GM12891 (cell line): ENCODE measurements around the gene RANGAP1.

Source experiments
- POLR2A ChIP-seq: IDR thresholded peaks from 2 replicates; pipeline ENCODE4 v1.6.1; 2011; ENCODE audit warnings: low read depth, low read length, control low read depth
- POLR2AphosphoS5 ChIP-seq: IDR thresholded peaks from 2 replicates; pipeline ENCODE4 v1.6.1; 2011; ENCODE audit warnings: low read depth, low read length, control low read depth
- POU2F2 ChIP-seq: IDR thresholded peaks from 2 replicates; pipeline ENCODE4 v1.6.1; 2011; ENCODE audit warnings: low read depth, mild to moderate bottlenecking, control low read depth, low read length, moderate library complexity
- TAF1 ChIP-seq: IDR thresholded peaks from 2 replicates; pipeline ENCODE4 v1.6.1; 2011; ENCODE audit warnings: low read depth, low read length, control low read depth

DNA sequence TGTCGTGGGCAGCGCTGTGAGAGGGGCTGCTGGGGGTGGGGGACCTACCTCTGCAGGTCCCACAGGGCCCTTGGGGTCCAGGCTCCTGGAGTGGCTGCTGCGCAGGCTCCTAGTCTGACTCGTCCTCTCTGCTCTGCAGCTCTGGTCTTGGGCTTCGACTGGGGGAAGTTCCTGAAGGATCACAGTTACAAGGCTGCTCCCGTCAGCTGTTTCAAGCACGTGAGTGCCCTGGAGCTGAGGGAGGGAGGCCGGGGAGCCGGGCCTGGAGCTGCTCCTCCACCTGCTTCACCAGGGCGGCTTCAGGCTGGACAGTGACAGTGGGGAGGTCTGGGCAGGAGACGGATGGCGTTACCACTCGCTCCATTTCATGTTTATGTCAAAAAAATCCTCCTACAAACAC, 69.0 kb downstream of the RANGAP1 start:
- TF ChIP-seq POLR2AphosphoS5 (no peak), POLR2A (no peak), TAF1 (no peak), POU2F2 (no peak)
